NK-92 (cell line): Measurements from ENCODE around the gene INPP5E.
A peak's percentile ranks its signal among the peaks of the same experiment; 100 is the strongest.
"Not testable (repeated sequence)": the region's sequence is repeated elsewhere in the genome, so short reads cannot be mapped to it uniquely, and the experiment has no call there.

ENCODE experiments used
- DNase-seq: peaks from one replicate; lab custom pipeline; 2025; ENCODE audit not compliant: unreplicated experiment; lab: John Stamatoyannopoulos, UW

Gene INPP5E

DNA sequence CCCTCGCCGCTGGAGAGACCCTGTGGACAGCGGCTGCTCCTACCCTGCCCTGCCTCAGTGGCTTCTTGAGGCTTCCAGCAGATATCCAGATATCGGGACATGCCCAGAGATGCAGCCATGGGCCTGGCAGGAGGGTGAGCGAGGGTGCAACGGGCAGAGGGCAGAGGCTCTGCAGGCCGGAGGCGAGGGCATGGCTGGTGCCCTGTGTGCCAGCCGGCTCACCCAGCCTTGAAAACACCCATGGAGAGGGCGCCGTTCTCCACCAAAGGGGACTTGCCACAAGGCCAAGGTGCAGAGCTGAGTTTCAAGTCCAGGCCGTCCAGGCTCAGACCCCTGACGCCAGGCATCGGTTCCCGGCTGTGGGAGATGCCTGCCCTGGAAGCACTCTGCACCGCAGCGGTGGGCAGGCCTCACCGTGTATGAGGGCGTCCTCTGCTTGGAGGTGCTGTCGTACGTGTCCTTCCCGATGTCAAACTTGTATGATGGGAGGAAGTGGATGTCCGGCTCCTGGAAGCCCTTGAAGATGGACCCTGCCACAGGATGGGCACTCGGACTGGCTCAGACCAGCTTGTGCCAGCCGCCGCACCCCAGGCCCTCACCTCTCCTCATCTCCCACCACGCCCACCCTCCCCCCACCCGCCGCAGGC lies 8.9 kb downstream of the INPP5E start:
- no peak for DNase-seq

GRCh38 chr9:136429683-136430491 lies 9.8 kb downstream of the INPP5E start:
- DNase-seq = no peak

- no peak for DNase-seq
These were observed 10.5 kb downstream of the INPP5E start for GRCh38 chr9:136429075-136429628.

DNA sequence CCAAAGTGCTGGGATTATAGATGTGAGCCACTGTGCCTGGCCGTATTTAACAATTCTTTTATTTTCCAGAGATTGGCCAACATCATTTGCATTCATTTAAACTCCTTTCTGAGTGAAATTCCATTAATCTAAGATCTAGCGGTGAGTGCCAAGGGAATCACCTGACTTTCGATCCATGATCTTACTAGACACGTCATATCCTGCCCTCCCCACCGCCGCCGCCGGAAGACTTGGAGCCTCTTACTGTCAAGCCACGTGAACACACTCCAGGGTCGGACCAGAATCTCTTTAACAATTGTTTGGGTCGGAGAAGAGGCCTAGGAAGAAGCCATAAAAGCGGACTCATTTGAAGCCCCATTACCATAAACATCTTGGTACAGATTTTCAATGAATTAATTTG lies 12.9 kb downstream of the INPP5E start:
- DNase-seq = no peak

- DNase-seq = not testable (repeated sequence)
These were observed 14.3 kb downstream of the INPP5E start for GRCh38 chr9:136425367-136425766.

GRCh38 chr9:136424750-136425362 lies 14.8 kb downstream of the INPP5E start:
- DNase-seq = no peak

DNA sequence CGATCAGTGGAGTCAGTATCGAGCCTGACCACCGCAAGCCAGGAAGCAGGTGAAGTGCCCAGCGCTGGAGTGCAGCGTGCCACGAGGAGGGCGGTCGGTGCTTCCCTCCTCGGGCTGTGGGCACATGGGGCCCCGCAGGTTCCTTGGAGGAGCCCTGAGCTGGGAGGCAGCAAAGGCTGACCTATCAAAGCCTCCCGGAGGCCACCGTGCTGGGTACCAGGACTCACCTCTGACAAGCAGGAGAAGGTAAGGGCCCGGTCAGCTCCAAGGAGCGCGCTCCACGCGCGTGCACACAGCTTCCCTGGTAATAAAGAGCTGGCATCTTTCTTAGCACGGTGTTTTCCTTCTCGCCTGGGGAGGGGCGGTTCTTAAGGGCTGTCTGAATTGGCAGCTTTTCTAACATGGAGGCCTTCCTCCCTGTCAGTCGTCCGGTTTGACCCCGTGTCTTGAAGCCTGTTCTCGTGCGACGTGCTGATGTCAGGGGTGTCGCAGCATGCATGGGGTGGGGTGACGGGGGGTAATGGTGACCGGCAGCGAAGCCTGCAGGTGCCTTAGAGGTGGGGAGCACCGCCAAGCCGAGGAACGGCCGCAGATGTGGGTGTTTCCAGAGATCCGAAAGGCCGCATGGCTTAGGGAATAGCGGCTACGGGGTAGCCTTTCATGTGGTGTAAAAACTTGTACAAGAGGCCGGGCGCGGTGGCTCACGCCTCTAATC lies 16.1 kb downstream of the INPP5E start:
- no peak for DNase-seq

- DNase-seq = no peak
These were observed 16.8 kb downstream of the INPP5E start for GRCh38 chr9:136422876-136423275.

DNA sequence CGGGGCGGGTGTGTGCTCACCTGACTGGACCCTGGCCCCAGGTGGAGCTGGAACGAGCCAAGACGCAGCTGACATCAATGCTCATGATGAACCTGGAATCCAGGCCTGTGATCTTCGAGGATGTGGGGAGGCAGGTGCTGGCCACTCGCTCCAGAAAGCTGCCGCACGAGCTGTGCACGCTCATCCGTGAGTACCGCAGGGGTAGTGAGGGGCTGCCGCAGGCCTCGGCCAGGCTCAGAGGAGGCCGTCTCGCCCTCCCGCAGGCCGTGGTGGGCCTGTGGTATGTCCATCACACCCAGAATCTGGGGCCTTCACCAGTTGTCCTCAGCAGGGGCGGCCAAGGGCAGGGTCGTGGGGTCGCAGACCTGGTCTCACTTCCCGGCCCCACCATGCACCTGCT lies 17.9 kb downstream of the INPP5E start:
- no peak for DNase-seq

- no peak for DNase-seq
These were observed 20.6 kb downstream of the INPP5E start for GRCh38 chr9:136419092-136419420.

GRCh38 chr9:136418182-136419091 lies 21.2 kb downstream of the INPP5E start:
- no peak for DNase-seq

DNA sequence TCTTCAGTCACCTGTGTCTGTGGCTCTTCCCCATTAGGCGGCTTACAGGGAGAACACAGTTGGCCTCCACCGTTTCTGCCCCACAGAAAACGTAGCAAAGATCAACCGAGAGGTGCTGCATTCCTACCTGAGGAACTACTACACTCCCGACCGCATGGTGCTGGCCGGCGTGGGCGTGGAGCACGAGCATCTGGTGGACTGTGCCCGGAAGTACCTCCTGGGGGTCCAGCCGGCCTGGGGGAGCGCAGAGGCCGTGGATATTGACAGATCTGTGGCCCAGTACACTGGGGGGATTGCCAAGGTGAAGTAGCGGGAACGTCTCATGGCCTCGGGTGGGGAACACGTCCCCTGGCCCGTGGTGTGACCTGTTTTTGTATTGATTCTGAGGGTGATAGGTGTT lies 22.7 kb downstream of the INPP5E start:
- DNase-seq = no peak

- DNase-seq = no peak
These were observed 23.2 kb downstream of the INPP5E start for GRCh38 chr9:136416427-136416826.

- no peak for DNase-seq
These were observed 26.7 kb downstream of the INPP5E start for GRCh38 chr9:136412962-136413361.

- no peak for DNase-seq
These were observed 28.3 kb downstream of the INPP5E start for GRCh38 chr9:136411378-136411777.

DNA sequence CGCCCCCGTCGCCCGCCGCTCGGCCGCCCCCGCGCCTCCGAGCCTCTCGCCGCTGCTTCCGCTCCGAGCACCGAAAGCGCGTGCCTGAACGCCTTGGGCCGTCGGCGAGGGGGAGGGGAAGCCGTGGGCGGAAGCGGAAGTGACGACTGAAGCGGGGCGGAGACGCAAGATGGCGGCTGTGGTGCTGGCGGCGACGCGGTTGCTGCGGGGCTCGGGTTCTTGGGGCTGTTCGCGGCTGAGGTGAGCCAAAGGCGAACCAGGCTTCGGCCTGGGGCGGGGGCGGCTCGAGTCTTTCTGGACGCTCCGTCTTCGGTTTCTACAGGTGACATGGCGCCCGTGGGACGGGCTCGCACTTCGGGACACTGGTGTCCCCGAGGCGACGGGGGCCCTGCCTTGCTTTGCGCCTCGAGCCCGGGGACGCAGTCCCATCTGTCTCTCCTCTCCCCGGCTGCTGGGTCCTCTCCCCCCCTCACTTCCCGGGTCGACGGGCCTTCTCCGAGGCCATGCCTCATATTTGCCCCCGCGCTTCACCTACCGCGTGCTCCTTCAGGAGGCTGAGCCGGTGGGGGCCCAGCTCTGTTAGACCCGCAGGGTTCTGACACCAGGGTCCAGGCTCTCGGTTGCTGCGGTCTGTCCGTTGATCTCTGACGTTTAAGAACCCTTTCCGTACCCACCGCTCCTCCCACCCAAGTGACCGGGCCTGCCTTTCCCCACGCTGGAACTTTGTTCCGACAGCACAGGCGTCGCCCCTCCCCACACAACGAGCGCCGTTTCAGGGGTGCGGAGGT lies 29.0 kb downstream of the INPP5E start, which contains the start of the genes ENTR1 and PMPCA:
Gene ENTR1 (minus strand): TSS at position 115 of the 788 bp plus-strand sequence. CDS start 217 bp downstream, outside the sequence.
Gene PMPCA (plus strand): TSS at position 159 of the 788 bp plus-strand sequence. CDS start 11 bp downstream, at position 170.
- peak; percentile 60 for DNase-seq

DNA sequence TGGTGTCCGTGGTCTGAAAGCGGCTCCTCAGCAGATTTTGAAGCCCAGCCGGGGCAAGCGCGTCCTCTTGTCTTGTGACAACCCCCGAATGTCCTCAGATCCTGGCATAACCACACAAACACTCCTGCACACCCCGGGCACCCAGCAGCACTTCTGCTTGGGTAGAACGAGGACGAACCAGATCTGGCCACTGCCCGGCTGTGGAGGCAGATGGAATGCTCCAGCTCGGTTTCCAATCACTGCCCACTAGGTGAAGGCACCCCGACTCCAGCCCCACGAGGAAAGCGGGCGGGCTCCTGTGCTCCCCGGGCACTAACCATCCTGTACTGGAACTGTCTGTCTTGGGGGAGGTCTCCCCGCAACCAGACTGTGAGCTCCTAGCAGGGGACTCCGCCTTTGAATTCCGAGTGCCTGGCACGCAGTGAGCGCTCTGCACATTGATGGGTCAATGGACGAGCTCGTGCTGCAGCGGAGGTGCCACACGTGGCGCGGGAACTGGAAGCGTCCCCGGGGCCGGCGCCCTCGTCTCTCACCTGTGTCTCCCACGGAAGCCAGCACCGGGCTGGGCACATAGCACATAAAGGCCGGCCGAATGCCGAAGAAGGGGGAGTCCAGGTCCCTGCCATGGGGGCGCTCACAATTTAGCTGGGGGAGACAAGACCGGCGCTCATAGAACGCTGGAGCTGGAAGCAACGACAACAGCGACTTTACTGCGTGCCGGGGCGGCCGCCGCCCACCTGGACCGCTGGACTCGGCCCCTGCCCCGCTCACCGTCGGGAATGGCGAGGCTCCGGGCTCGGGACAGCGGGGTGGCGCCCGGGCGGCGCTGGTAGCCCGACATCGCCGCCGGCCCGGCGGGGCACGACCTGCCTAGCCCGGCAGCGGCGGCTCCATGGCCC lies 29.8 kb downstream of the INPP5E start:
- no peak for DNase-seq

DNA sequence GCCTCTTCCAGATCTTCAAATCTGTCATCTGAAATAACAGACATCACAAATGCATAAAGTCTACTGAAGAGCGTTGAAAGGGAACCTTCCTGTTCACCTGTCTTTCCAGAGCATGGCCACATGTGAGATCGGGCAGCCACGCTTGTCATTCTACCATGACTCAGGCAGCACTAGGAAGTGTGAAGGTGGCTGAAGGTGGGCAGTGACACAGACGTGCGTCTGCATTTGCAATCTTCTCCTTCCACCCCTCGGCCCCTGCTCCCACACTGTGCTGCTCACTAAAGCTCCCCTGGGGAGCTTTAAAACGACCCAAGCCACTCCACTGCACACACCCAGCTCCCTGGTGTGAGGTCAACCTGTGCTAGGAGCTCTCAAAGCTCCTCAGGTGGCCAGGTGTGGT lies 31.7 kb downstream of the INPP5E start:
- DNase-seq = no peak
